GM19395 (cell line): Measurements from ENCODE around the gene ARHGEF40.

Experiments
- ATAC-seq: cut with Tn5 transposase; IDR thresholded peaks from one replicate; pipeline ENCODE4 v1.9.1; 2021; ENCODE audit warnings: mild to moderate bottlenecking, moderate library complexity; ENCODE audit not compliant: unreplicated experiment

Gene ARHGEF40

DNA sequence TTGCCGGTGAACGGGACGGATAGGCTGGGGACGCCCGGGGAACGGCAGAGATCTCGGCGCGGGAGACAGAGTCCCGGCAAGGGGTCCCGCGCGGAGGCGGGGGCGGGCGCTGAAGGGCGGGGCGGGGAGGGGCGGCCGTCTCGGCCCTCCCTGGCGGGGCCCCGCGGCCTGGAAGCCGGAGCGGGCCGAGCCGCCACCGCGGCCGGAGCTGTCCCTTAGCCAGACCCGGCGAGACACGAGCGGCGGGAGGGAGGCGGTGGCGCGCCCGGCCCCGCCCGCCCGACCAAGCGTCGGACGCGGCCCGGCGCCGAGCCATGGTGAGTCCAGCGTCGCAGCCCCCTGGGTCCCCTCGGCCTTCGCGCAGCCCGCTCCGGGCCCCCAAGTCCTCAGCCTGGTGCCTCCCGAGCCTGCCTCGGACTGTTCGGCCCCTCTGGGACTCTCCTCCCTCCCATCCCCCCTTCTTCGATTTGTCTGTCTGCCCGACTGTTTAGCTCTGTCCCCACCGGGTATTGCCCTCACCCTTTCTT is at the start of gene ARHGEF40:
ARHGEF40 (plus strand) TSS at position 222 of the 527 bp plus-strand sequence; CDS start at position 315, 93 bp downstream.
- no peak for ATAC-seq

- no peak for ATAC-seq
These were observed 49.0 kb upstream of the ARHGEF40 start for GRCh38 chr14:21020977-21021545.

GRCh38 chr14:21022686-21023085 is 47.4 kb upstream of the ARHGEF40 start:
- no peak for ATAC-seq

GRCh38 chr14:21023174-21023573 is 46.9 kb upstream of the ARHGEF40 start:
- no peak for ATAC-seq

GRCh38 chr14:21023817-21024584 is 46.1 kb upstream of the ARHGEF40 start:
- ATAC-seq: no peak

GRCh38 chr14:21024585-21025370 is 45.3 kb upstream of the ARHGEF40 start, which contains the start of gene NDRG2:
NDRG2 (minus strand) TSS chr14:21025061; CDS start chr14:21023315, 1,746 bp downstream.
- no peak for ATAC-seq

- ATAC-seq: no peak
These were observed 44.5 kb upstream of the ARHGEF40 start for GRCh38 chr14:21025371-21026273.

GRCh38 chr14:21026274-21026987 is 43.7 kb upstream of the ARHGEF40 start:
- no peak for ATAC-seq

GRCh38 chr14:21026988-21027315 is 43.2 kb upstream of the ARHGEF40 start:
- ATAC-seq: no peak

DNA sequence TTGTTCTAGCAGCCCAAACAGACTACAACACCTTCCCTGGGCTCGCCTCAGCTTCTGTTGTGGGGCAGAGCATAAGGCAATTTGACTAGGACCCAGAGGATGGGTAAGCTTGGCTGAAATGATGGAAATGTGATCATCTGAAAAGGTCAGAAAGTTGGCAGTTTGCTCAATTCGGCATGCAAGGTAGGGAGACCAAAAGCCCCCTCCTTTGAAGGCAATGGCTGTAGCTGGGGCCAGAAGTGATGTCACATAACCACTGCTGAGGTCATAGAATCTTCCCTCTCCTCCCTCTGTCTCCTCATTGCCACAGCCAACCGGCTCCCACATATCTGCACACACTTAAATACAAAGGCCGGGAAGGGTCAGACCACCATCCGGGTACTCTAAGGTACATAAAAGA is 40.2 kb upstream of the ARHGEF40 start, which contains the start of gene TPPP2:
TPPP2 (plus strand) TSS at position 301 of the 400 bp plus-strand sequence. CDS start 365 bp downstream, outside the sequence.
- no peak for ATAC-seq

GRCh38 chr14:21030531-21030930 is 39.6 kb upstream of the ARHGEF40 start:
- ATAC-seq: no peak

DNA sequence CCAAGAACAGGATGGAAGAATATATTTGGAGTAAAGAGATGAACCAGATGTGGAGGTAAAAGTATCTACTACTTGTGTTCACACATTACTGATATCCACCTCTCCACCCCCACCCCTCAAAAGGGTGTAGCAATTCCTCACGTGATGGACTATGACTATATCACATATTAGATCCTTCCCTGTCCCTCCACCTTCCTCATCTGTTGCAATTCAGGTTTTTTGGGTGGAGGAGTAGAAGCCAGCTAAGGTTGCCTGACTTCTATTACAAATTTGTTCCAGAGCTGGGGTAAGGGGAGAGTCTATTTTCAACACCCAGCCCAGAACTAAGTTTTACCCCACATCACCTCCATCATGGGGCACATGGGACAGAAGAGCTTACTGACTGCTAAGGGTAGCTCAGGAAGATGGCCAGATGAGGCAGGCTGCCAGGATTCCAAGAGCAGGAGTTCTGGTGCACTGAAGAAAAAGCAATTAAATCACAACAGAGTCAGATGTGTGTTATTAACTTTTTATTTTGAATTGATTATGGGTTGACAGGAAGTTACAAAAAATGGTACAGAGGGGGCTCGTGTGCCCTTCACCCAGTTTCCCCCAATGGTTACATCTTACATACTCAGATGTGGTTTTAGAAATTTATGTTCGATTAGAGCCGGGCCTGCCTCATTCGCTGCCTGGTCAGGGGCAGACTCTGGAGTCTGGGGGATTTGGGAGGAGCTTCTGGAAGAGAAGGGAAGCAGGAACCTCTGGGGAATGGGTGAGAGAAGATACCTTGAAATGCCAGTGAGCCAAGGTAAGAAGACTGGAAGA is 37.6 kb upstream of the ARHGEF40 start:
- ATAC-seq: no peak

- ATAC-seq: no peak
These were observed 36.9 kb upstream of the ARHGEF40 start for GRCh38 chr14:21033133-21033698.

- ATAC-seq: no peak
These were observed 35.4 kb upstream of the ARHGEF40 start, which contains the start of gene RNASE13 for GRCh38 chr14:21034707-21035106. RNASE13 (minus strand) TSS chr14:21034807; CDS start chr14:21034288, 519 bp downstream.

DNA sequence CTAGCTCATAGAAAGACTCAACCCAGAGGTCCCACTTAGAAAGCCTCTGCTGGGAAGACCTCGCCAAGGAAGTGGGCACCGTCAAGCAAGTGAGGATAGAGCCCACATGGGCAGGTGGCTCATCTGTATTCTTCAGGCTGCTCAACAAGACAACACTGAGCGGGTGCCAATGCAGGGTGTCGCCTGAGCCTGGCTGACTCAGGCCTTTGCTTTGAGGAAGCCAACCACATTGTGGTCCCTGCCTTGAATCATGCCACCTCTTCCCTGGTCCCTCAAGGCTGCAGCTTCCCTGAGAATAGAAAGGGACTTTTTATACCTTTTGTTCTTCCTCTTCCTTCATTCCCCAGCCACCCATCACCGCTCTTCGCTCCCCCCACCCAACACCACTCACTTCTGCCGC is 33.4 kb upstream of the ARHGEF40 start:
- no peak for ATAC-seq

- no peak for ATAC-seq
These were observed 32.9 kb upstream of the ARHGEF40 start for GRCh38 chr14:21037156-21037555.

DNA sequence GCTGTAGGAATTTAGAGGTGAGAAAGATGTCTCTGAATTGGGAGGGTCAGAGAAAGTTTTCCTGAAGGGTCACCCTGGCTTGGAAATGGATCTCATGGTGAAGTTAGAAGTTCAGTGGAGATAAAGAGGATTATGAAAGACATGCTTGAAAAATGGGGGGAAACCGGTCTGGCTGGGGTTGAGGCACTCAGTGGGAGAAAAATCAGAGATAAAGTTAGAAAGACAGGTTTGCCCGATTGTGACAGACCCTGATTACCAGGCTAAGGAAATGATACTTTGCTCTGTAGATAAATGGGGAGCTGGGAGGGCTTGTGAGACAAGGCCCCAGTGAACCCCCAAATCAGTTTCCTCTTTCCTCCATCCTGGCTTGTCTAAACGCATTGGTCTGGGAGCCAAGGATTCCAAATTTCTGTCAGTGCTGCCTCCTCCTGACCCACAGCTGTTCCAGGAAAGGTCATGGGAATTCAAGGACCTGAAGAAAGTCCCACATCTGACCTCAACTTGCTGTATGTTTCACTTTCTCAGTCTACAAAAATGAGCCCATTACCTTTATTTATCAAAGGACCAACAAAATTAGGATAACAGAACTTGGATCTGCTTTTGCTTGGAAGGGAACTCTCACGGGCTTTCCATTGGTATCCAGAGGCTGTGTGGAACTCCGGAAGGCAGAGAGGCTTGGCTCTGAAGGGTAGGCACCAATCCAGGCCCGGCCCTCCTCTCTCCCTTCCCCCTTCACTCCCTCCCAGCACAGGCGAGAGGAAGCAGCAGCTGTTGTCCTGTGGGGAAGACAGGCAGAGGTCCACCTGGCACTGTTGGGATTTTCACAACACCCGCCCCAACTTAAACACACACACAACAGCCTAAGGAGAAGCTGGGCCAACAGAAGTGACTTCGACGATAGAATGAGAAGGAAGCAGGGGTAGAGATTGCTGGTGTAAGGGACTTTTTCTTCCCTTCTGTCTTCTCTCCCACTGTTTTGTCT is 31.4 kb upstream of the ARHGEF40 start:
- ATAC-seq: no peak
